Measurements from ENCODE around the gene GAREM1.
"Not testable (repeated sequence)": the region's sequence is repeated elsewhere in the genome, so short reads cannot be mapped to it uniquely, and the experiment has no call there.

GAREM1 gene

DNA sequence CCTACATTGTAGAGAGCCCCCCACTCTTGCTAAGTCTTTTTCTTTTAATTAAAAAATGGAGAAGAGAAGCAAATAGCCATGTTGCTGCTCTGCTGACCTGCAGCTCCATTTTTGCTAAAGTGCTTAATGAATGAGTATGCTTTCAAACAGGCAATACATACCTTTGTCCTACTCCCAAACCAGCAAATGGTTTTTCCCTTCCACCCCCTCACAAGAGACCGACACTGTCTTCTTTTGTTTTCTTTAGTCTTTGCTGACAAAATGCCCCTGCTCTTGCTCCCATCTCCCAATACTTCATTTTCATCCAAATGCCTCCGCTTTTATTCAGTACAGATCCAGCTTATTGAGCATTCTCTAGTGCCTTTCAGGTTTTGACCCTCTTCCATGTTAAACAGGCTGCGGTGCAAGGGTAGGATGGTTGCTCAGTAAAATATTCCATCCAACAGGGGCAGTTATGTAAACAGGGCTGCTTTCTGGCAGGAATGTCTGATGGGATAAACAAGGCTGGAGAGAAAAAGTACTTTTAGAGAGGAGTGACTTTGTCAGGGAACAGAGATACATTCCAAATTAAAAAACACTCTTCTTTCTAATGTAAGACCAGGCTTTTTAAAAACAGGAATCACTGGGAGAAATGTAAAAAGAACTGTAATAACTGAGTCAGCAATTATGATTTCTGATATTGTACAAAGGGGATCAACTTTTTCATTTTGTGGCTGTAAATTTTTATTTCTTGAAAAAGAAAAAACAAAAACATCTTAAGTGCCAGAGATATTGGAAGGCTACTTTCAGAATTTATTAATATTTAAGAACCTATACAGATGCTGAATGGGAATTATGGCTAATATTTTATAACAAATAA lies 144.0 kb downstream of the GAREM1 start:
- DNase-seq (ENCODE audit: low read depth): peak; percentile 33

DNA sequence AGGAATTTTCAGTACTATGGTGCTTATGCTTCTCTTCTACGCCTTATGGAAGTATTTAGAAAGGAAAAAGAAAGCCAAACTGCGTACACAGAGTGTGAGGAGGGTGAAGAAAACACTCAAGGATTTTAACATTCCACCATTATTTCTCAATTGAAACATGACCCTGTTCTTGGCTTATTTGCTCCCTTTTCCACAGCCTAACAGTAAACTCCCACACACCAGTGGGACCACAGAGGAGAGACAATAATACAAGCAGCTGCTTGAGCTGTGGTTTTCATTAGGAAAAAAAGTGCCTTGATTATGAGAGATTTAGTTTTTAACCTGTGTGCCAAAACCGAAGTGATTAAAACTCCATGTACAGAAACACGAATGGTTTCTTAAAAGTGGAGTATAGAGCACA lies 146.5 kb downstream of the GAREM1 start:
- DNase-seq (ENCODE audit: low read depth): peak; percentile 47

- DNase-seq (ENCODE audit: low read depth): no peak
Observed at GRCh38 chr18:32321826-32322225, 148.9 kb downstream of the GAREM1 start.

DNA sequence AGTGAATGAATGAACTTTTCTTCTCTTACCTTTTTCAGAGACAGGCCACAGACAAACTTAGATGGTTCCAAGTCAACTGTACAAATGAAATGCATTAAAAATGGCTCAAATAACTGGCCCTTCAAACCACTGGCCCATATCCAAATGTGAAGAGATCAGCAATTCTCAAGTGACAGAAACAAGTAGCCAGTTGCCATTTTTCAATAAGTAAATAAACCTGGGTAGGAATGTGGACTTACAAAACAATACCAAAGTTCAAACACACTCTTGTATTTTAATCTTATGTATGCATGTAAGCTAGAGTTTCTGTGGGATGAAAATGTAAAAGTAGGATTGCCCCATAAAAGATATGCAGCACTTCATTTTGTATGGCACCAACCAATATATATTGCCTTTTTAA lies 151.6 kb downstream of the GAREM1 start:
- DNase-seq (ENCODE audit: low read depth): no peak

- no peak for DNase-seq (ENCODE audit: low read depth)
Observed at GRCh38 chr18:32318581-32318980, 152.1 kb downstream of the GAREM1 start.

DNA sequence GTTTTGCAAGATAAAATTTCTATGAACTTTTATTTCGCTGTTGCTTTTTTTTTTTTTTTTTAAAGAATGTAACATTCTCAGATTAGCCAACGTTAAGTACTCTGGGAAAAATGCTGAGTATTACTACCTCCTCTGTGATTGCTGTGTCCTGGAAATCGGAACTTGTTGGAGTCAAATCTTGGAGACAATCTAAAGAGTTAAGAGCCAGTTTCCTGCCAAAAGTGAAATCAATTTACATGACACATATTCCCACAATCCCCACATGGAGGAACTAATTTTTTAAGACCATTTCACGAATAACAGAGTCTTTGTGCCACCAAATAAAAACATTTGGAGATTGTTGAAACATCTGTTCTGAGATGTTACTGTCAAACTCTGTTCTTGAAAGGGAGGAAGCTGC lies 153.0 kb downstream of the GAREM1 start:
- peak; percentile 77 for DNase-seq (ENCODE audit: low read depth)

- peak; percentile 72 for DNase-seq (ENCODE audit: low read depth)
Observed at GRCh38 chr18:32315881-32316280, 154.8 kb downstream of the GAREM1 start.

GRCh38 chr18:32310774-32311173 lies 159.9 kb downstream of the GAREM1 start:
- DNase-seq (ENCODE audit: low read depth): no peak

DNA sequence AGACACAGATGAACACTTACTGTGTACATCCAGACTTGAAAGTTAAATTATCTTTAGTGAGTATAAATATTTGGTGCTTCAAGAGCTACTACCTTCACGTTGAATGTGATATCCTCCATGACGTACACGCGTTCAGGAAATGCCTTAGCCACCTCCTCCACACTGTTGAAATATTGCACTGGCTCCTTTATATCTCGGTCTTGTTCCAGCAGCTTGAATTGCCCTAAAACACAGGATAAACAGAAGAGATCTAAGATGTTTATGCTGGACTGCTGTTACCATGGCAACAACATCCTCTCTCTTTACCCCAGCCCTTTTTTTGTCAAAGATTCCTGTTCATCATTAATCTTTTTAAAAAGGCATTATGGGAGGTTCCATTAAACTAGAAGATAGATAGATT lies 160.6 kb downstream of the GAREM1 start:
- DNase-seq (ENCODE audit: low read depth): peak; percentile 82

DNA sequence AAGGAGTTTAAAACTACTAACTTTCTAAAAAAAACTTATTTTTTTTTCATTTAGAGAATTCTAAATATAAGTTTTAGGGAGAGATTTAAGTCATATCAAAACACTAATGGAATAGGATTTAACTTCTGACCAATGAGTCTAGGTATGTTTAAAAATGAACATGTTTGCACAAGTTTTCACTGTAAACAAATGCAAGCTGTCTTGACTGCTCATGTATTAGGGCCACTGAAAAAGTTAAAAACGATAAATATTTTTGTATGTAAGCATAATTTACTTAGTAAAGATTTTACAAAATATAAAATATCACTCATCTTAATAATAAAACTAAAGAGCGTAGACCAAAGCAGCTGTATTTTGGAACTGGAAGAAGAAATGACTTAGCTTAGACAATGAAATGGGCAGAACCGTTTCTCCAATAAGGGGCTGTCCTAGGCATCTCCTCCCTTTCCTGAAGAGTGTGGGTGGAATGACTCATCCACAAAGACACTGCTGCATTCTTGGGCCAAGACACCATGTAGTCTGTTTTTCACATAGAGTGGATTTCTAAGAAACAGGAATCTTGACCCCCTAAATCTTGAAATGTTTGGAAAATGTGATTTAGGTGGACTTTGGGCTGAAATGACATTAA lies 162.1 kb downstream of the GAREM1 start:
- peak; percentile 95 for DNase-seq (ENCODE audit: low read depth)

- DNase-seq (ENCODE audit: low read depth): no peak
Observed at GRCh38 chr18:32303400-32303799, 167.3 kb downstream of the GAREM1 start.

GRCh38 chr18:32302806-32303205 lies 167.9 kb downstream of the GAREM1 start:
- no peak for DNase-seq (ENCODE audit: low read depth)

GRCh38 chr18:32301976-32302743 lies 168.5 kb downstream of the GAREM1 start:
- DNase-seq (ENCODE audit: low read depth): peak; percentile 96

GRCh38 chr18:32301361-32301760 lies 169.3 kb downstream of the GAREM1 start:
- no peak for DNase-seq (ENCODE audit: low read depth)

- DNase-seq (ENCODE audit: low read depth): peak; percentile 52
Observed at GRCh38 chr18:32300914-32301313, 169.8 kb downstream of the GAREM1 start.

GRCh38 chr18:32299484-32299883 lies 171.2 kb downstream of the GAREM1 start:
- DNase-seq (ENCODE audit: low read depth): no peak

GRCh38 chr18:32298171-32298667 lies 172.5 kb downstream of the GAREM1 start:
- peak; percentile 34 for DNase-seq (ENCODE audit: low read depth)

DNA sequence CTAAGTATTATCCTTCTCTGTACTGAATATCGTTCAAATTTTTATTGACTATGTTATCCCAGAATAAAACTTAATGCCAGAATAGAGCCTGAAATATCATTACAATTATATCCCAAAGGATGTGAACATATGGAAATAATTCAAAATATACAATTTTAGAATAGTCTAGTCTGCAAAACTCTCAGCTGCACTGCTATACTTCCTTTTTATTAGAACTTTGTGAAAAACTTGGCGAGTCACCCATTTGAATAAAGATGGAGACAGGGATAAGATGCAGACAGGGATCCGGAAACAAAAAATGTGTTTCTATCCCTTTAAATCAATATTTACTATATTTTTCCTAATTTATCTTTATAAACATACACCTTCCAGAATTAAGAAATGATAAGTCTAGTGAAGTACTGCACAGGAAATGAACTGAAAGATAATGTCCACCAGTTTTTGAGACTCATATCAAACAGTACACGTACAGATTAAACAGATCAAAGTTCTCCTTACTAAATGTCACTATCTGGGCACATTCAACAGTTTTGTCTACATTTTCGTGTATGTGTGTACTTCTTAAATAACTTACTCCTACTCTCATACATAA lies 173.0 kb downstream of the GAREM1 start:
- DNase-seq (ENCODE audit: low read depth): no peak

GRCh38 chr18:32296851-32297250 lies 173.8 kb downstream of the GAREM1 start:
- no peak for DNase-seq (ENCODE audit: low read depth)

DNA sequence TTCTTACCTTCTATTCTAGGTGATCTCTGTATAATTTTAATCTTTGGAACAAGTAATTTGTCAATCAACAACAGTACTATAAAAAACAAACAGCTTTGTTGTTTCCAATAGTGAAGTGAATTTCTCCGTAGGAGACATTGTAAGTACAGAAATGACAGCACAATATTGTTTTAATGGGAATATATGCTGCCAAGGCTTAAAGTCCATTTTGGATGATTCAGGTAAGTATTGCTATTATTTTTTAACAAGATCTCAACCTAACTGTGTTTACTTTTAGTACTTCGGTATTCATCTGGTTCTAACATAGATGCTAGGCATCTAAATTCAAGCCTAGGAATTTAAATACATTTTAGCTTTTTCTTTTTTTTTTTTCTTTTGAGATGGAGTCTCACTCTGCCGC lies 175.1 kb downstream of the GAREM1 start:
- no peak for DNase-seq (ENCODE audit: low read depth)

- DNase-seq (ENCODE audit: low read depth): no peak
Observed at GRCh38 chr18:32293107-32293506, 177.6 kb downstream of the GAREM1 start.

- DNase-seq (ENCODE audit: low read depth): not testable (repeated sequence)
Observed at GRCh38 chr18:32291623-32292022, 179.1 kb downstream of the GAREM1 start.

All from iris pigment epithelial cell (primary cell).